Right cardiac atrium (tissue), 5 donors: ENCODE data around the gene PRRT1. TPM values are rescaled to one million over a fixed set of nuclear protein-coding genes. Genes with fewer than 3 reads are reported as not detected.
A peak's percentile ranks its signal among the peaks of the same experiment; 100 is the strongest.

Experiments
- ATAC-seq, 2 donors: fragments of 200-7000 bp; cut with Tn5 transposase; one replicate each; pipeline versions ENCODE4 v1.8.0 to v1.9.1; 2020; ENCODE audit warnings: moderate library complexity in 2 of 2, mild to moderate bottlenecking in 1 of 2
- DNase-seq, 3 donors: peaks; one replicate each; pipeline ENCODE4 v3.0.0-alpha.2; 2020
- H3K27ac ChIP-seq: one replicate; pipeline ENCODE4 v1.5.1; 2013; ENCODE audit warnings: mild to moderate bottlenecking, low read length, control low read depth, moderate library complexity
- H3K27me3 ChIP-seq: one replicate; pipeline ENCODE4 v1.6.1; 2013; ENCODE audit not compliant: control insufficient read depth, insufficient read depth
- H3K4me1 ChIP-seq: one replicate; pipeline ENCODE4 v1.6.1; 2013; ENCODE audit warnings: low read length; ENCODE audit not compliant: control insufficient read depth, insufficient read depth
- H3K4me3 ChIP-seq: one replicate; pipeline ENCODE4 v1.5.1; 2013; ENCODE audit warnings: low read length, control low read depth
- H3K9me3 ChIP-seq: one replicate; pipeline ENCODE4 v1.6.1; 2013; ENCODE audit warnings: low read length; ENCODE audit not compliant: control insufficient read depth
- WGBS: extraction: QIAGEN DNeasy Blood & Tissue Kit; methylation state at CpG from one replicate; pipeline ENCODE4 v1.1.7; 2013; 5-methylcytosine and 5-hydroxymethylcytosine counted together
- intact Hi-C, 4 donors: fragments of 100-400 bp; cut with DNase I; formaldehyde crosslinking; loops; one replicate each; pipeline versions ENCODE4 v1.11.0 to v1.14.0; 2022 to 2023
- polyA plus RNA-seq: library from polyadenylated mRNA; stranded (reverse); fragments of 200-250 nt; gene quantifications from one replicate; pipeline ENCODE4 v1.2.3, GENCODE V29; 2013
- total RNA-seq, 4 donors: library from RNA; stranded (reverse); fragmentation: NEBNext Ultra II Directional; extraction: Animal tissue kit (Norgen Biotek cat#: 25700); gene quantifications; one replicate each; pipeline ENCODE4 v1.2.1, GENCODE V29; 2021
- donor health status: healthy with polysubstance abuse.
- donor health status: DM: no; HTN: yes; CAD: no.
- donor health status: DM: no; HTN: no; CAD: no.
- donor health status: DM: no; HTN: yes; CAD: no; lungs with severe emphysema.
- donor health status: DM: yes; HTN: yes; CAD: no.

Gene PRRT1
- total and polyA plus RNA-seq, 5 donors: 1.5 to 3.3 (median 1.9) TPM

- Histone ChIP-seq H3K27ac (peak overlapping the region; percentile 70), H3K4me3 (peak overlapping the region; percentile 60), H3K4me1 (peaks cover 5% of the 10 kb centered on the region), H3K9me3 (no peaks in the 10 kb centered on the region), H3K27me3 (no peaks in the 10 kb centered on the region)
- intact Hi-C loops: no loop called here
- 5% methylated on average over 34 of the region's 34 CpGs for WGBS
- DNase-seq (peak; percentile 48 to 82 (median 81)), ATAC-seq (peak; percentile 52 to 60)
These were observed 2.9 kb upstream of the PRRT1 start for GRCh38 chr6:32154514-32155161.

DNA sequence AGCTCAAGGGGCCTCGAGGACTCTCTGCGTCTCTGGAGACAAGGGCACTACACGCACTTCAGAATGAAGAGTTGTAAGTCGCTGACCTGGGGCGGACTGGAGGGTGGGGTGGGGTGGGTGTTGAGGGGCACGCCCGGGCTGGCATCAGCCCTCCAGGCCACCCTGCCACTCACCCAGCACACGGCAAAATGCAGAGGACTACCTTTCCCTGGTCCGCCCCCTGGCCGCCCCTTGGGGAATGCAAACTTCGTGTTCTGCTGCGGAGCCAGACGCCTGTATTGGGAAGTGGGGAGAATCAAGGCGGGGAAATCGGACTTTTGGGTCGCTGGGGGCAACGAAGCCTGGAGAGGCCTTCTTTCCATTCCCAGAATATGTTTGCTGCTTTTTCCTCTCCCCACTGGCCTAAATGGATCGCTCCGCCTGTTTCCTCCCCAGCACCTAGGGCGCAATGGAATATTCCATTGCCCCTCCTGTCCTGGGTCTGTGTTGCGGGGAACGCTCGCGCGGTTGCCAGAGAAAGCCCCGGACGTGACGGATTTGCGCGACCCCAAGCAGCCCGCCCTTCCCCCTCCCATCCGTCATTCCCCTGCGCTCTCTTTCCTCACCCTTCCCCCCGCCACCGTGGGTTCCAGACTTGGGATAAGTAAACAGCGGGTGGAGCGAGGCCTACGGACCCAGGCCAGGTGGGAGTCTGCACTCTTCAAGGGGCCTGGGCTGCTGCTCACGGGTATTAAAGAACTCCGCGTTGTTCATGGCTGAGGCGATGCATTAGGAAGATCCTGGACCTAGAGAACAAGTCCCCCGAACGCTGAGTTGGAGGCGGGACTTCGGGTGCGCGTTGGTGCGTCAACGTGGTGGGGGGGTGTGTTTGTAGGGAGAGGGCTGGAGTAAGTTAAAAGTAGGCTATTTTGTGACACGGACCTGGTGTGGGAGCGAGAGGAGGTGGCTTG is 2.1 kb upstream of the PRRT1 start, which contains the start of gene PPT2:
PPT2 (plus strand) TSS at position 578 of the 950 bp plus-strand sequence. CDS start 454 bp downstream, outside the sequence.
- Histone ChIP-seq H3K4me1 (peaks cover 5% of the 10 kb centered on the region), H3K9me3 (no peaks in the 10 kb centered on the region), H3K27me3 (no peaks in the 10 kb centered on the region), H3K4me3 (peak within 1 kb of the TSS; percentile 60), H3K27ac (peak within 1 kb of the TSS; percentile 70)
- intact Hi-C loops: no loop called here
- ATAC-seq: peak; percentile 89 to 91
- DNase-seq: peak; percentile 95 to 97 (median 97)
- WGBS: 1% methylated on average over 52 of the region's 52 CpGs

DNA sequence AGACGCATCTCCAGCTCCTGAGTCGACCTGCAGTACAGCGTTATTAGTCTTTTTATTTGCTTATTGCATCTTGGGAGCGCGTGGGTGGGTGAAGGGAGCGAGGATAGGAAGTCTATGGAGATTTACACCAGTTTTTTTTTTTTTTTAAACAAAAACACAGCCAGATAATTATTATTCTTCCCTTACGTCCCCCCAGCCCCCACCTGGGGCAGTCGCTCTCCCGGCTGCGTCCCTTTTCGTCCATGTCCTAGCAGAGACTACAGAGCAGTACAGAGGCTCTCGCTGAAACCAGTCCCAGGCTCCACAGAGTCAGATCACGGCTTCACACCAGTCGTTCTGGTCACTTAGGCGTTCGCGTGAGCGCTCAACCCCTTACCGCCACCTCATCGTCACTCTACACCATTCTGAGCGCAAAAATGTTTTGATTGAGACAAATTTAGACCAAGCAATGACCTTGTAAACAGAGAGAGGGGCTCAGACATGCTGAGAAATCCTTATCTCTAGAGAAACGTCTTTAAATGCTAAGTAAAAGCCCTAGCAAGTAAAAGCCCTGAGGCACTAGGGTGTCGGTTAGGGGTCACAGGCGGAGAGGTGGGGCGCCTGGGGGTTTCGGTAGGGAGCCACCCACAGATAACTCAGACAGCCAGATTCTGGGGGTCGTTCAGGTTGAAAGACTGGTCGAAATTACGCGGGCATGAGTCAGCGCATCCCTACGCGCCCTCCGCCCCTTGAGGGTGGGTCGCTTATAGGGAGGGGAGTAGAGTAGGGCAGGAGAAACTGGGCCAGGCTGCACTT is 1.2 kb upstream of the PRRT1 start:
- H3K27me3 ChIP-seq: no peaks in the 10 kb centered on the region
- peak; percentile 62 to 77 (median 73) for DNase-seq

GRCh38 chr6:32151181-32151862 is 417 bp downstream of the PRRT1 start:
- intact Hi-C loops: no loop called here
- H3K27me3 ChIP-seq: no peaks in the 10 kb centered on the region
- 39% methylated on average over 8 of the region's 8 CpGs for WGBS
- ATAC-seq (no peak), DNase-seq (peak in 1 of 3 donors; percentile 27)
- no peaks in the 10 kb centered on the region for H3K9me3 ChIP-seq
- H3K4me3 ChIP-seq: peak overlapping the region; percentile 49
- H3K27ac ChIP-seq: no peak overlapping the region
- peaks cover 5% of the 10 kb centered on the region for H3K4me1 ChIP-seq

More for the DNA sequence above, 1.2 kb upstream of the PRRT1 start:
- Histone ChIP-seq H3K9me3 (no peaks in the 10 kb centered on the region), H3K4me3 (peak overlapping the region; percentile 60), H3K4me1 (peaks cover 5% of the 10 kb centered on the region), H3K27ac (peak overlapping the region; percentile 70)
- peak; percentile 32 to 57 for ATAC-seq
- intact Hi-C loops: no loop called here
- 21% methylated on average over 35 of the region's 35 CpGs for WGBS

- no peaks in the 10 kb centered on the region for H3K9me3 ChIP-seq
- DNase-seq (peak in 1 of 3 donors; percentile 59), ATAC-seq (no peak)
- 49% methylated on average over 55 of the region's 55 CpGs for WGBS
- H3K4me1 ChIP-seq: peaks cover 4% of the 10 kb centered on the region
- no peaks in the 10 kb centered on the region for H3K27me3 ChIP-seq
- H3K27ac ChIP-seq: no peak overlapping the region
- no peak overlapping the region for H3K4me3 ChIP-seq
- intact Hi-C loops: no loop called here
These were observed 1.5 kb downstream of the PRRT1 start for GRCh38 chr6:32149932-32150870.

- H3K4me3 ChIP-seq: peak overlapping the region; percentile 34
- no peaks in the 10 kb centered on the region for H3K4me1 ChIP-seq
- no peaks in the 10 kb centered on the region for H3K27me3 ChIP-seq
- WGBS: 47% methylated on average over 47 of the region's 47 CpGs
- intact Hi-C loops: no loop called here
- no peak for ATAC-seq
- DNase-seq: peak in 1 of 3 donors; percentile 58
- no peak overlapping the region for H3K27ac ChIP-seq
- H3K9me3 ChIP-seq: no peaks in the 10 kb centered on the region
These were observed 2.5 kb downstream of the PRRT1 start for GRCh38 chr6:32149092-32149755.

GRCh38 chr6:32148289-32149091 is 3.2 kb downstream of the PRRT1 start:
- Histone ChIP-seq H3K4me3 (peak overlapping the region; percentile 57), H3K27me3 (no peaks in the 10 kb centered on the region), H3K9me3 (no peaks in the 10 kb centered on the region), H3K27ac (no peak overlapping the region), H3K4me1 (no peaks in the 10 kb centered on the region)
- 32% methylated on average over 39 of the region's 39 CpGs for WGBS
- intact Hi-C loops: no loop called here
- peak; percentile 62 to 82 for ATAC-seq
- DNase-seq: peak; percentile 75 to 89 (median 87)

DNA sequence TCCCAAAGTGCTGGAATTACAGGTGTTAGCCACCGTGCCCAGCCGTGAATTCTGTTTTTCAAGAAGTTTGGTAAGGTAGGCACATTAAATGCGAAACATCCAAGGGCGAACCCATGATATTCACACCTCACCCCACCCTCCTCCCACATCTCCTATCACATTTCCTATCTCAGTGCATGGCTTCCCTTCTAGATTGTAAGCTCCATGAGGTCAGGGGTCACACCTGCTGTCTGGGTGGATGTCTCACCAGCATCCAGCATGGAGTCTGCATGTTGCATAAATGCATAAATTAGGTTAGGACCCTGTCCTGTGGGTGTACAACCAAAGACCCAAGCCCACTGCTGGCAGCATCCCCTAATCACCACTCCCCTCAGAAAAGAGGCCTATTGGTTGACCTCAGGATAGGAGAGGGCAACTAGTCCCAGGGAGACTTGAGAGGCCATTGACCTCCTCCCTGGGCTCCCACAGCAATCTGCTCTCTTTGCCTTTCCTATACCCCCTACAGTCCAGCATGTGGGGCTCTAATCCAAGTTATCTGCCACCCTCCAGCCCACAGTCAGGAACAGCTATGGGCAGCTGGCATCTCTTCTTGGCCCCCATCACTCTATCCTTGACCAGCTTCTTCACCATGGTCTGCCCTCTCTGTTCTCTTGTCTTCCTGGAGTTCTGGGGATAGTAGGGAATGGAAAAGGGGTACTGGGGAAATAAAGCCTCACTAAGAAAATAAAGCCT is 4.2 kb downstream of the PRRT1 start:
- intact Hi-C loops: no loop called here
- H3K27me3 ChIP-seq: no peaks in the 10 kb centered on the region
- H3K4me1 ChIP-seq: no peaks in the 10 kb centered on the region
- no peak overlapping the region for H3K4me3 ChIP-seq
- H3K27ac ChIP-seq: no peak overlapping the region
- ATAC-seq (no peak), DNase-seq (no peak)
- 91% methylated on average over 4 of the region's 4 CpGs for WGBS
- H3K9me3 ChIP-seq: no peaks in the 10 kb centered on the region
